ENCODE measurements around the gene IGBP1.

GRCh38 chrX:70166601-70167590 is 33.6 kb downstream of the IGBP1 start:
- no peak for TF ChIP-seq SRF (IDR thresholded peaks at IDR 0.05; ENCODE audit: low read depth in 2 of 2, low read length in 2 of 2)
- no peak for TF ChIP-seq EP300 (IDR thresholded peaks at IDR 0.05; ENCODE audit: borderline replicate concordance in 1 of 2, control insufficient read depth in 1 of 2, low read depth in 2 of 2, low read length in 2 of 2)
- TF ChIP-seq REST (IDR thresholded peaks at IDR 0.05; ENCODE audit: low read depth, low read length): no peak
- no peak for TF ChIP-seq RUNX3 (IDR thresholded peaks at IDR 0.05; ENCODE audit: low read length)
- TF ChIP-seq RFX5 (IDR thresholded peaks at IDR 0.05; ENCODE audit: low read depth, low read length): no peak
- no peak for TF ChIP-seq CREB1 (IDR thresholded peaks at IDR 0.05; ENCODE audit: low read depth)
- no peak for TF ChIP-seq POLR2A (IDR thresholded peaks at IDR 0.05; ENCODE audit: low read depth, low read length)
- no peak for TF ChIP-seq RAD21 (IDR thresholded peaks at IDR 0.05; ENCODE audit: insufficient read depth, low read depth, low read length)

Measured in GM12878 (cell line).